Activated T-helper 17 cell treated with anti-CD3 and anti-CD28 coated beads, Interleukin-2, amount 50 U/mL, for 72 hours (primary cell): ENCODE data around the gene ZNF407. TPM values are rescaled to one million over a fixed set of nuclear protein-coding genes. Genes with fewer than 3 reads are reported as not detected.

Experiments
- ATAC-seq: fragments of 150-1000 bp; cut with Tn5 transposase; replicated peaks from 2 replicates; pipeline ENCODE4 v1.10.0; 2021; ENCODE audit warnings: mild to moderate bottlenecking, moderate library complexity
- H3K27ac Mint-ChIP-seq: one replicate; pipeline ENCODE4 v1.8.0; 2022; ENCODE audit warnings: mixed read lengths
- H3K27me3 Mint-ChIP-seq: one replicate; pipeline ENCODE4 v1.8.0; 2022; ENCODE audit warnings: mixed read lengths
- H3K36me3 Mint-ChIP-seq: one replicate; pipeline ENCODE4 v1.8.0; 2022; ENCODE audit warnings: low read depth, mild to moderate bottlenecking, mixed read lengths
- H3K4me1 Mint-ChIP-seq: one replicate; pipeline ENCODE4 v1.8.0; 2022; ENCODE audit warnings: mixed read lengths
- H3K4me3 Mint-ChIP-seq: one replicate; pipeline ENCODE4 v1.8.0; 2022; ENCODE audit warnings: mild to moderate bottlenecking, mixed read lengths
- H3K9me3 Mint-ChIP-seq: one replicate; pipeline ENCODE4 v1.8.0; 2022; ENCODE audit warnings: mixed read lengths
- total RNA-seq, 2 donors: library from RNA; stranded (reverse); gene quantifications; one replicate each; pipeline ENCODE4 v1.2.3, GENCODE V29; 2022

ZNF407 gene
- total RNA-seq, 2 donors from 2014 or later, result 17.9 to 22.5 TPM

DNA sequence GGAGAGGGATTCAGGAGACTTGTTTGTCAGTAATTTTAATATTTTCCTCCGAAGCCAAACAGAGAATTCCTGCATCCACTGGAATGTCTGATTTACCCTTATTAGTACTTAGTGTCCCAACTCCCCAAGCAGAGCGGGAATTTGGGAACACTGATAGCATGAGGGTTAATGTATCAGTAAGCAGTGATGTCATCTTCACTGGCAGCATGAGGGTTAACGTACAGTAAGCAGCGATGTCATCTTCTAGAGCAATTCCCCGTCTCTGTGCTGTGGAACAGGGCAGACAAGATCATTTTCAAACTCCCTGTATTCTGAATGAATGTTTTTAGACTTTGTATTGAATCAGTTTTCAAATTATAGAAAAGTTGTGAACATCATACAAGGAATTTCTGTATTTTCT, 228.9 kb downstream of the ZNF407 start:
- ATAC-seq, result no peak
- no peak overlapping the region for H3K27ac Mint-ChIP-seq
- no peaks in the 10 kb centered on the region for H3K9me3 Mint-ChIP-seq
- H3K4me3 Mint-ChIP-seq, result no peak overlapping the region
- peaks cover 6% of the 10 kb centered on the region for H3K36me3 Mint-ChIP-seq
- no peaks in the 10 kb centered on the region for H3K4me1 Mint-ChIP-seq
- H3K27me3 Mint-ChIP-seq, result no peaks in the 10 kb centered on the region

DNA sequence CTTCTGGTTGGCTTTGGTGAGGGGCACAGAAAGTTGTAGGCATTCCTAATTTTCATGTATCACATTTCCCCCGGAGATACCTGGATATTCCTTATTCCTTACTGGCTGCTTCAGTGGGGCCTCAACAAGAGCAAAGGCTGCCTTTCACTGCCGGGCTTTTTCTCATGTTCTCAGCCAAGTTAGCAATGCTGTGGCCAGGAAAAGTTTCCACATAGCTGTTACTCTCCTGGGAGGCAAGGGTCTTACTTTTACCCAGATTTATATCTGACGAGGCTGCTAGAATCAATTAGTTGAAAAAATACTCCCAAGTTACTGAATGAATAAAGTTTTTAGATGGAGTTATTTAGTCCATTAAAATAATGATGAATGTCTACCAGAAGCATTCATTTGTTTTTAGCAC, 230.5 kb downstream of the ZNF407 start:
- Mint-ChIP-seq H3K4me3 (no peak overlapping the region), H3K4me1 (no peaks in the 10 kb centered on the region), H3K27me3 (no peaks in the 10 kb centered on the region), H3K36me3 (peaks cover 4% of the 10 kb centered on the region), H3K27ac (no peak overlapping the region), H3K9me3 (no peaks in the 10 kb centered on the region)
- ATAC-seq, result no peak

DNA sequence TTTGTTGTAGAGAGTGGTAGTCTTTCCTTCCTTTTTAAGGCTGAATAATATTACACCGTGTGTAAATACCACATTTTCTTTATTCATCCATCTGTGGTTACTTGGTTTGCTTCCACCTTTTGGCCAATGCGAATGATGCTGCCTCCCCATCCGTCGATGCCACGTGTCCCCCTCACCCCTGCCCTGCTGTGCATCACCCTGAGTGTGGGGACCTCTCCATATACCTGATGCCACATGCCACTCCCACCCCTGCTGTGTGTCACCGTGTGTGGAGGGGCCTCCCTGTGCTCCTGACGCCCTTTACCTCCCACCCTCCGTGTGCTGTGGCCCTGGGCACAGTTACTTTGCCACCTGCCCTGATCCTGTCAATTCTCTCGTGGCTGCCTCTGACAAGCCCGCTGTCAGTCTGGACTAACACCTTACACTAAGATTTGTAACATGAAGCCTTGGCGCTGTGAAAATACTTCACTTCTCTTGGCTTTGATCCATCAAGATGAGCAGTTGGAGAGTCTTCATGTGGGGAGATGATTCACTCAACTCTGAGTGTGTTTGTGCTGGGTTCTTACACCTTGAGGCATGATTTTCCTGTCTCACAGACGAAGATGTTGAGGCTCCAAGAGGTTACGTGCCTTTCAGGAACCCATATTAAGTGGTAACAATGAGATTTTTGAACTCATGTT, 234.0 kb downstream of the ZNF407 start:
- H3K36me3 Mint-ChIP-seq, result peaks cover 6% of the 10 kb centered on the region
- H3K4me3 Mint-ChIP-seq, result no peak overlapping the region
- no peak overlapping the region for H3K27ac Mint-ChIP-seq
- peaks cover 14% of the 10 kb centered on the region for H3K4me1 Mint-ChIP-seq
- H3K27me3 Mint-ChIP-seq, result no peaks in the 10 kb centered on the region
- no peak for ATAC-seq
- no peaks in the 10 kb centered on the region for H3K9me3 Mint-ChIP-seq

DNA sequence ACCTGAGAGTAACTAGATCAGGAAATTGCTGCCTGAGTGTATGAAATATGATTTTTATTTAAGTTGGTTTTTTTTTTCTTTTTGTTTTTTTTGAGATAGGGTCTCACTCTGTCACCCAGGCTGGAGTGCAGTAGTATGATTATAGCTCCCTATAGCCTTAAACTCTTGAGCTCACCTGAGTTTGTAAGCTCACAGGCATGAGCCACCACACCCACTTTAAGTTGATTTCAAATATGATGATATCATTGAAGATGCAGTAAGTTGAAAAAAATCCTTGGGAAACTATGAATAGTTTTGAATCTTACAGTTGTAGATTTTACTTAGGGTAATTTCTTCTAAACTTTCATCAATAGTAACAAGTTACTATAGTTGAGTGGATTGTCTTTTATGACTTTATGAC, 234.7 kb downstream of the ZNF407 start:
- H3K4me1 Mint-ChIP-seq, result peaks cover 14% of the 10 kb centered on the region
- H3K4me3 Mint-ChIP-seq, result no peak overlapping the region

DNA sequence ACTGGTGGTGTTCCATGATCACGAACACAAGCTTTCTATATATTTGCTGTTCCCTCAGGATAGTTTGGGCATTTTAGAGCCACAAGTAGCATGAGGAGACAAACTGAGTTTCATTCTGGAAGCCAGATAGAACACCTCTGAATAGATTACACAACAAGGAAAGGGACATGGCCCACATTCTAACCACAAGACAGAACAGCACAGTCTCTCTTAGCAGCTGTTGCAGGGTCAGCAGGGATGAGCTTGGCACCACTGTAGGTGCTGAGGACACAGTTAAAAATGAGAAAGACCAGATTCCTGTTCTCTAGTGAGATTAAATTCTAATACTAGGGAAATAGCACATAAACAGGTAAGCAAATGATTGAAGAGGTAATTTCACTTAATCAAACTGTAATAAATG, 235.3 kb downstream of the ZNF407 start:
- Mint-ChIP-seq H3K36me3 (peaks cover 16% of the 10 kb centered on the region), H3K4me3 (no peak overlapping the region), H3K27me3 (no peaks in the 10 kb centered on the region), H3K4me1 (peaks cover 14% of the 10 kb centered on the region), H3K27ac (peak overlapping the region; percentile 36), H3K9me3 (no peaks in the 10 kb centered on the region)
- ATAC-seq, result no peak

More for the DNA sequence above, 234.7 kb downstream of the ZNF407 start:
- no peak for ATAC-seq
- Mint-ChIP-seq H3K27ac (no peak overlapping the region), H3K9me3 (no peaks in the 10 kb centered on the region), H3K36me3 (peaks cover 12% of the 10 kb centered on the region), H3K27me3 (no peaks in the 10 kb centered on the region)

DNA sequence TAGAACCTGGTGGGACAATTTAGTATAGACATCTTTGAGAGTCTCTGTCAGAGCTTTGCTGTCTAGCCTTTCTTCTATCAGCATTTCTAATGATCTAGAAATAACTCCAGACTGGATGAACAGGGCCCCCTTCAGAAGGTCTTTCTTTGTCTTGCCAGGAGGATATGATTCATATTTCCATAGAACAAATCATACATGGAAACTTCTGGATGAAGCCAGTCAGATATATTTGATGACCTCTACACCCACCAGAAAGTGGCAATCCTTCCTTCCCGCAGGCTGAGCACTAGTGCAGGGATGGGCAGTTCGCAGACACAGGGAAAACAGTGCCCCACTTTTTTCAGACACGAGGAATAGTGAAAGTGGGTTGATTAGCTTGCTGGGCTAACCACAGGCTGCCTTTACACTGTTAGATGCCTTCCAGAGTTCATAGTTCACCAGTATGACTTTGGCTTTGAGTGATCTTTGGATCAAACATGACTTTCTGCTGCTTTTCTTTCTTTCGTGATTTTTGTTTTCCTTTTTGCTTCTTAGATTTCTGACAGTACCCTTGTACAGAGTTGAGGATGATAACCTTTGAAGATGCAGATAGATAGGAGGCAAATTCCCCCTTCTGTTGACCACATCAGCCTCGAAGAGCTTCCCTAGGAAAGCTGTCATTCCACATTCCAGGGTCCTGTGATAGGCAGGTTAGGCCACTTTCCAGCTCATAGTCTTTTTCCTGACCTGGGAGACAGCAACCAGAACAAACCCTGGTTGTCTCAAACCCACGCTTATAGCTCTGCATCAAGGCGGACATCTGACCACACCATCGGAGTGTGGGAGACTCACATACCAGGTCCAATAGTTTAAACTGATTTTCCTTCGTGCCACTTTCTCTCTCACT, 237.0 kb downstream of the ZNF407 start:
- H3K36me3 Mint-ChIP-seq, result peaks cover 23% of the 10 kb centered on the region

DNA sequence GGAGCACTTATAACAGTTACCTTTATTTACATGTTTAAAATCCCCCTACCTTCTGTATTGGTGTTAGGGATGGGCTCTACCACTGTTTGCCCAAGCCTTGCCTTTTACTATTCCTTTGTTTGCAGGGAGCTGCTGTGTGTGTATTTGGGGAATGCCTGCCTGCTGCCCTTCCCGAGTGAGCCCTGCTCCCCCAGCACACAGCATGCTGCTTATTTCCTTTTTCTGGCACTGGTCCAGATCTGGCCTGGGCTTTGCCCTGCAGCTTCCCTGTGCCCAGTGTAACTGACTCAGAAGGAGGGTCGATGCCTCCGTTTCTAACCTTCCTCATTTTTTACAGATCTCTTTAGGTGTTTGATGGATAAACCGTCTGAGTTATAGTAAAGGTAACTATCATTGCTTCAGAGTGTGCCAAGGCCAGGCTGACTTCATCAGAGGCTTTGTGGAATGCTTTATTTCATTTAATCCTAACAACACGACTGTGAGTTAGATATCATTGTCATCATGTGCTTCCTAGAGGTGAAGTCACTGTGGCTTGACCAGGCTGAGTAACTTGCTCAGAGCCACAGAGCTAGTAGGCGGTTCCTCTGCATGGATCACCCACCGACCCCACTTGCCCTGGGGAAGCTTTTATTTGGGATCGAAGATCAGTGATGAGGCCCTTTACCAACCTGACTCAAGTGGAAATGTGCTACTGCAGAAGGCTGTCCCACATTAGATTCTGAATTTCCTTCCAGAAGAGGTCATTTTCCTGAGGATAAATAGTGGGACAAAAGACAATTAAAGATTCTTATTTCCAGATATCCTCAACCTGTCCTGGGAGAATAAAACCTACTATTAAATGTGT, 238.8 kb downstream of the ZNF407 start:
- Mint-ChIP-seq H3K9me3 (no peaks in the 10 kb centered on the region), H3K27me3 (no peaks in the 10 kb centered on the region), H3K4me1 (peaks cover 23% of the 10 kb centered on the region), H3K36me3 (peaks cover 23% of the 10 kb centered on the region), H3K27ac (no peak overlapping the region), H3K4me3 (no peak overlapping the region)
- ATAC-seq, result no peak

More for the DNA sequence above, 237.0 kb downstream of the ZNF407 start:
- peaks cover 14% of the 10 kb centered on the region for H3K4me1 Mint-ChIP-seq
- no peak overlapping the region for H3K4me3 Mint-ChIP-seq
- H3K27ac Mint-ChIP-seq, result peak overlapping the region; percentile 4
- ATAC-seq, result no peak
- H3K9me3 Mint-ChIP-seq, result no peaks in the 10 kb centered on the region
- H3K27me3 Mint-ChIP-seq, result no peaks in the 10 kb centered on the region

DNA sequence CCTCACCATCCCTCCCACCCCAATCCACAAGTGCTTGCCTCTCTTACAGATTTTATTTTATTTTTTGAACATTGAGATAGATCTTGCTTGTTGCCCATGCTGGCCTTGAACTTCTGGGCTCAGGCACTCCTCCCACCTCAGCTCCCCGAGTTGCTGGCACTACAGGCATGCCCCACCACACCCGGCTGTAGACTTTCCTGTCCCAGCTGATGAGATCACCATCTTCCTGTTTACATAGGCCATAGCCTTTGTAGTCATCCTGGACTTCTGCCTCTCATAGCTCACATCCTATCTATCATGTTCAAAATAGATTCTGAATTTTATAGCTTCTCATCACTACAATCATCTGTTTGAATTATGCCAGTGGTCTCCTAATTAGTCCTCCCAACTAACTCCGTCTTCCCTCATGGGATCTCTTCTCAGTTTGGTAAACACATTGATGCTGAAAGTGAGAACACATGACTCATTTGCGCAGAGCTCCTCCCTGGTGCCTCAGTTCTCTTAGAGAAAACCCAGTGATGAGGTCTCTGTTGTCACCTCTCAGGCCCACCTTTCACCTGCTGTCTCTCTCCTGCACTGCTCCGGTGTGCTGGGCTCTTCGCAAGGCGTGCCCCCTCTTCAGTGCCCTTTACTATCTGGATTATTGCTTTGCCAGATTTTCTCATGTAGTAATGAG, 243.0 kb downstream of the ZNF407 start:
- Mint-ChIP-seq H3K27me3 (no peaks in the 10 kb centered on the region), H3K27ac (peak overlapping the region; percentile 19), H3K36me3 (peaks cover 23% of the 10 kb centered on the region), H3K9me3 (no peaks in the 10 kb centered on the region), H3K4me3 (no peak overlapping the region), H3K4me1 (peaks cover 9% of the 10 kb centered on the region)
- ATAC-seq, result peak; percentile 76

DNA sequence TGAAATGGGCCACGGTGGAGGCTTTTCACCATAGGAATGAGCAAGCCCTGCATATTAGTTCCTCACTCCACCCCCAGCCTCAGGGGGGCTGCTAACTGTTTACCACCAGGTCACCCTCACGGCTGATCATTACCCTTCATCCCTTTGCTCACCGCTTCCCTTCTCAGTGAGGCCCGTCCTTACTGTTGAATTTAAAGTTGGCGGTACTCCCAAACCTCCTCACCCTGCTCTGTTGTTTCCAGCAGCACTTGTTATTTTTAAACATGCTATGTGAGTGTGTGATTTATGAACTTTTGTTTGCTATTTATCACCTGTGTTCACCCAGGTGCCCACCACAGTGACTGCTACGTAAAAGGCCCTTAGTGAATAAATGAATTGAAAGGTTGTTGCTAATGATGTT, 243.6 kb downstream of the ZNF407 start:
- peaks cover 9% of the 10 kb centered on the region for H3K4me1 Mint-ChIP-seq
- H3K27me3 Mint-ChIP-seq, result no peaks in the 10 kb centered on the region
- ATAC-seq, result no peak
- H3K9me3 Mint-ChIP-seq, result no peaks in the 10 kb centered on the region
- H3K36me3 Mint-ChIP-seq, result peaks cover 21% of the 10 kb centered on the region
- peak overlapping the region; percentile 19 for H3K27ac Mint-ChIP-seq
- no peak overlapping the region for H3K4me3 Mint-ChIP-seq

DNA sequence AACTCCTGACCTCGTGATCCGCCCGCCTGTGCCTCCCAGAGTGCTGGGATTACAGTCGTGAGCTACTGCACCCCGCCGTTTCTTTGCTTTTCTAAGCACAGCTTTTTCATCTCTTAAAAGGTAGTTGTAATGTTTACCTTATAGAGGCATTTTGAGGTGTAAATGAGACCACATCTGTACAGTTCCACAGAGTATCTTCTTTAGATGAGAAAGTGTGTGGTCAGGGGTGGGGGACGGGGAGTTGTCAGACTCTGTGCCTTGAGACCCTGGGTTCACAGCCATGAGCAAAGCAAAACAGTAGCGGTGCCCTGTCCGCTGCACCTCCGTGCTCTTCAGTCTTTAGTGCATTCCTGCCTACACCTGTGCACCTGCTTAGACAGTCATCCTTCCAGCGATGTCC, 251.6 kb downstream of the ZNF407 start:
- Mint-ChIP-seq H3K4me3 (no peak overlapping the region), H3K27me3 (no peaks in the 10 kb centered on the region), H3K9me3 (no peaks in the 10 kb centered on the region), H3K27ac (no peak overlapping the region), H3K4me1 (no peaks in the 10 kb centered on the region), H3K36me3 (no peaks in the 10 kb centered on the region)
- ATAC-seq, result no peak

DNA sequence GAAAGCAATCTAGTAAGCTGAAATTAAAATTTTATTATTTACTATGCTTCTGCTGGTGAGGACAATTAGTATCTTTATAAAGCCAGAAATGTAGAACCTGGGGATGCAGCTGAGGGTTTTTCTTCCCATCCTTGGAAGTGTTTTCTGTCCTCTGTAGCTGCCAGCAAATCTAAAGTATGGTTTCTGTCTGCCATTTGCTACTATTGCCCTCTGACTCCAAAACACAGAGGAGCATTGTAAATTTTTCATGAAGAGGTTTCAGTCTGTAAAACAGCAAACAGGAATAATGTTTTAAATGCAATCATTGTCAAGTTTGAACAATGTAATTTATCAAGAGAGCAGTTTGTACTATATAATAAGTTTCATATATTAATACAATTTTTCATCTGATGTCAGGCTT, 258.8 kb downstream of the ZNF407 start:
- no peaks in the 10 kb centered on the region for H3K36me3 Mint-ChIP-seq
- no peak overlapping the region for H3K4me3 Mint-ChIP-seq
- no peak overlapping the region for H3K27ac Mint-ChIP-seq
- H3K27me3 Mint-ChIP-seq, result no peaks in the 10 kb centered on the region
- no peak for ATAC-seq
- H3K9me3 Mint-ChIP-seq, result no peaks in the 10 kb centered on the region
- no peaks in the 10 kb centered on the region for H3K4me1 Mint-ChIP-seq

DNA sequence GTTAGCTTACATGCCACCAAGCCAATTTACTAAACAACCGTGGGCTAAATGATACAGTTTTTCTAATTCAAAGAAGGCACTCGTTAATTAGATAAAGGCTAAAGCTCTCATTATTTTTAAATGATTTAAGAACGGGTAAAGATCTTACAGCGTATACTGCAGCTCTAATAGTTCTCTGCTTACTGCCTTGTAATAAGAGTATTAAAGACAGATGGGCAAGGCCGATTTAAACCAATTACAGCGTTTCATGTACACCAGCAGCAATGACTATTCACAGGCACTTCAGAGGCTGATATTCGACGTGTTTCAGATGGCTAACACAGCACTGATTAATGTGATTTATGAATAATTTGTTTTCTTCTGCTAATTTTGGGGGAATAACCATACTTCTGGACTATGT, 259.3 kb downstream of the ZNF407 start:
- Mint-ChIP-seq H3K36me3 (no peaks in the 10 kb centered on the region), H3K4me3 (no peak overlapping the region), H3K9me3 (no peaks in the 10 kb centered on the region), H3K27ac (no peak overlapping the region), H3K27me3 (no peaks in the 10 kb centered on the region), H3K4me1 (no peaks in the 10 kb centered on the region)
- no peak for ATAC-seq

DNA sequence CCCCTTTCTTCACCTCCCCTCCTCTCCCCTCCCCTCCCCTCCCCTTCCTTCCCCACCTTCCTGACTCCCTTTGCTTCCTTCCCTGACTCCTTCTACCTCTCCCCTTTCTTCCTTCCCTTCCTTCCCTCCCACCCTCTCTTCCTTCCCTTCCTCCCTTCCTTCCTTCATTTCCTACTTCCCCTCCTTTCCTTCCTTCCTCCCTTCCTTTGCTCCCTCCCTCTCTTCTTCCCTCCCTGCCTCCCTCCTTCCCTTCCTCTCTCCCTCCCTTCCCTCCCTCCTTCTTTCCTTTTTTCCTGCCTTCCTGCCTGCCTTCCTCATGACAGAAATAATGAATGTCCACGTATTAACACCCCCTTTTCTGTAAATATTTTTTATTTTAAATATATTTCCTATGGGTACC, 260.2 kb downstream of the ZNF407 start:
- Mint-ChIP-seq H3K27me3 (no peaks in the 10 kb centered on the region), H3K4me1 (no peaks in the 10 kb centered on the region), H3K36me3 (no peaks in the 10 kb centered on the region), H3K27ac (no peak overlapping the region), H3K4me3 (no peak overlapping the region), H3K9me3 (no peaks in the 10 kb centered on the region)
- ATAC-seq, result no peak

DNA sequence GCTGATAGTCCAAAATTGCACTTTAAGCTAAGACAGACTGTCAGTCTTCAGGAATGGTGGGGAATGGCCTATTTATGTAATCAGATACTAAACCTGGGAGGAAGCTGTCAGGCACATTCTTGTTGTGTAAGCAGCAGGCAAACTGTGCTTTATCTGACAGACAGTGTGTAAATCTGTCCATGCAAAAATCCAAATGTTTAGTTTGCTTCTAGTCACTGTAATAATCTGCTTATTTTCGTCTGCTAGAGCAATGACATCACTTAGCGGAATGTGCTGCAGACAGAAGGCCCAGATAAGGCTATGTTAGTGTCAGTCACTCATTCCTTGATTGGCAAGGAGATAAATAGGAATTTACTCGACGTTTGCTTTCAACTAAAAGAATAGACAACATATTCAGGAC, 263.5 kb downstream of the ZNF407 start:
- Mint-ChIP-seq H3K4me3 (no peak overlapping the region), H3K27ac (no peak overlapping the region), H3K27me3 (no peaks in the 10 kb centered on the region), H3K36me3 (no peaks in the 10 kb centered on the region), H3K4me1 (no peaks in the 10 kb centered on the region), H3K9me3 (no peaks in the 10 kb centered on the region)
- no peak for ATAC-seq
